ENCODE measurements around the gene TAS2R20. TPM values are rescaled to one million over a fixed set of nuclear protein-coding genes. Genes with fewer than 3 reads are reported as not detected.
A peak's percentile ranks its signal among the peaks of the same experiment; 100 is the strongest.

TAS2R20 gene
- total and polyA plus RNA-seq, 12 donors, result 0.13 to 0.64 (median 0.38) TPM

- H3K36me3 ChIP-seq, result peaks cover 0 to 5% (median 0%) of the 10 kb centered on the region in 9 donors
- H3K4me3 ChIP-seq, result no peak overlapping the region
- H3K27ac ChIP-seq, result no peak overlapping the region
- H3K9me3 ChIP-seq, result no peaks in the 10 kb centered on the region
- 90 to 94% methylated on average over 3 of the region's 3 CpGs for WGBS, 2 donors
- DNase-seq (no peak), ATAC-seq (no peak)
- intact Hi-C loops (cut with DNase I), result no loop called here
- no peak for TF ChIP-seq CTCF (IDR thresholded peaks at IDR 0.05)
- H3K4me1 ChIP-seq, result no peaks in the 10 kb centered on the region
- no peaks in the 10 kb centered on the region for H3K27me3 ChIP-seq
Observed at GRCh38 chr12:10974965-10975364, 23.1 kb downstream of the TAS2R20 start.

GRCh38 chr12:10968765-10969456, 29.2 kb downstream of the TAS2R20 start:
- peaks cover 0 to 5% (median 0%) of the 10 kb centered on the region in 9 donors for H3K36me3 ChIP-seq
- H3K27me3 ChIP-seq, result no peaks in the 10 kb centered on the region
- DNase-seq, result peak; percentile 11 to 17
- peak in 6 of 8 donors; percentile 22 to 89 (median 45) for ATAC-seq
- 59 to 65% methylated on average over 15 of the region's 15 CpGs for WGBS, 2 donors
- H3K4me1 ChIP-seq, result peaks cover 0 to 18% (median 0%) of the 10 kb centered on the region in 9 donors
- intact Hi-C loops (cut with DNase I), result loop anchor here in 1 of 10 donors (10.0 kb wide), 1 partner anchor 206 kb away; the partner anchor contains the start of gene SMIM10L1
- H3K9me3 ChIP-seq, result no peaks in the 10 kb centered on the region
- TF ChIP-seq CTCF (IDR thresholded peaks at IDR 0.05), result no peak
- H3K27ac ChIP-seq, result no peak overlapping the region
- no peak overlapping the region for H3K4me3 ChIP-seq

- DNase-seq, result no peak
- Histone ChIP-seq H3K4me3 (no peak overlapping the region), H3K36me3 (peaks cover 0 to 4% (median 0%) of the 10 kb centered on the region in 9 donors), H3K27ac (no peak overlapping the region), H3K27me3 (no peaks in the 10 kb centered on the region), H3K9me3 (no peaks in the 10 kb centered on the region), H3K4me1 (peaks cover 0 to 18% (median 0%) of the 10 kb centered on the region in 9 donors)
- ATAC-seq, result no peak
- WGBS, 2 donors, result 64 to 71% methylated on average over 2 of the region's 2 CpGs
- intact Hi-C loops (cut with DNase I), result loop anchor here in 1 of 10 donors (10.0 kb wide), 1 partner anchor 207 kb away; the partner anchor contains the start of gene SMIM10L1
- no peak for TF ChIP-seq CTCF (IDR thresholded peaks at IDR 0.05)
Observed at GRCh38 chr12:10967409-10967808, 30.7 kb downstream of the TAS2R20 start.

GRCh38 chr12:10966314-10966713, 31.8 kb downstream of the TAS2R20 start:
- H3K36me3 ChIP-seq, result no peaks in the 10 kb centered on the region
- intact Hi-C loops (cut with DNase I), result loop anchor here in 1 of 10 donors (10.0 kb wide), 1 partner anchor 208 kb away; the partner anchor contains the start of gene SMIM10L1
- no peak for TF ChIP-seq CTCF (IDR thresholded peaks at IDR 0.05)
- no peaks in the 10 kb centered on the region for H3K27me3 ChIP-seq
- no peaks in the 10 kb centered on the region for H3K9me3 ChIP-seq
- no peak for DNase-seq
- H3K4me3 ChIP-seq, result no peak overlapping the region
- no peak overlapping the region for H3K27ac ChIP-seq
- peaks cover 0 to 18% (median 0%) of the 10 kb centered on the region in 9 donors for H3K4me1 ChIP-seq
- ATAC-seq, result no peak
